GM21528 (cell line): ENCODE results near the gene FOXL1.

ENCODE experiments used
- ATAC-seq: cut with Tn5 transposase; IDR thresholded peaks from one replicate; pipeline ENCODE4 v1.9.1; 2021; ENCODE audit warnings: mild to moderate bottlenecking, moderate library complexity; ENCODE audit not compliant: unreplicated experiment, low FRiP score

FOXL1 gene

GRCh38 chr16:86547286-86547685 lies 31.1 kb upstream of the FOXL1 start:
- ATAC-seq = no peak

- no peak for ATAC-seq
Measured at GRCh38 chr16:86549076-86549892, 29.1 kb upstream of the FOXL1 start.

- no peak for ATAC-seq
Measured at GRCh38 chr16:86549893-86550190, 28.5 kb upstream of the FOXL1 start.

GRCh38 chr16:86550281-86550680 lies 28.1 kb upstream of the FOXL1 start:
- no peak for ATAC-seq

- no peak for ATAC-seq
Measured at GRCh38 chr16:86553356-86553755, 25.0 kb upstream of the FOXL1 start.

GRCh38 chr16:86554599-86554916 lies 23.8 kb upstream of the FOXL1 start:
- no peak for ATAC-seq

- peak; percentile 85 for ATAC-seq
Measured at GRCh38 chr16:86554917-86555703, 23.2 kb upstream of the FOXL1 start, which contains the start of gene MTHFSD. Gene MTHFSD, minus strand, starts transcription at chr16:86555235. Its CDS starts 51 bp downstream, at chr16:86555184.

GRCh38 chr16:86555704-86556075 lies 22.7 kb upstream of the FOXL1 start:
- no peak for ATAC-seq

- ATAC-seq = no peak
Measured at GRCh38 chr16:86556576-86556975, 21.8 kb upstream of the FOXL1 start.

- no peak for ATAC-seq
Measured at GRCh38 chr16:86557587-86557986, 20.8 kb upstream of the FOXL1 start.

GRCh38 chr16:86558355-86559193 lies 19.8 kb upstream of the FOXL1 start:
- no peak for ATAC-seq

- ATAC-seq = no peak
Measured at GRCh38 chr16:86559802-86560305, 18.5 kb upstream of the FOXL1 start.

GRCh38 chr16:86562356-86562755 lies 16.0 kb upstream of the FOXL1 start:
- ATAC-seq = no peak

GRCh38 chr16:86563469-86564345 lies 14.6 kb upstream of the FOXL1 start:
- peak; percentile 80 for ATAC-seq

- no peak for ATAC-seq
Measured at GRCh38 chr16:86565181-86565631, 13.1 kb upstream of the FOXL1 start.

GRCh38 chr16:86565644-86566511 lies 12.5 kb upstream of the FOXL1 start:
- no peak for ATAC-seq

GRCh38 chr16:86566601-86566965 lies 11.8 kb upstream of the FOXL1 start, which contains the start of gene FOXC2:
Gene FOXC2, plus strand, starts transcription at chr16:86566829. Its CDS starts 507 bp downstream, at chr16:86567336.
- no peak for ATAC-seq

GRCh38 chr16:86566966-86567700 lies 11.2 kb upstream of the FOXL1 start:
- ATAC-seq = no peak
